Measurements from ENCODE around the gene AP3S1. TPM values are rescaled to one million over a fixed set of nuclear protein-coding genes. Genes with fewer than 3 reads are reported as not detected.

The AP3S1 gene
- total RNA-seq, 1 experiment from 2014 or later: 60.8 TPM

GRCh38 chr5:115954144-115954543 lies 112.4 kb downstream of the AP3S1 start:
- peak; percentile 86 for ATAC-seq
- Mint-ChIP-seq H3K36me3 (no peaks in the 10 kb centered on the region), H3K9me3 (no peaks in the 10 kb centered on the region), H3K4me1 (peaks cover 24% of the 10 kb centered on the region), H3K27ac (no peak overlapping the region), H3K4me3 (no peak overlapping the region), H3K27me3 (ENCODE audit: low read depth) (peaks cover 5% of the 10 kb centered on the region)
- ChIA-PET POLR2A (no interaction called here), CTCF (interaction anchor here (0.6 to 1.5 kb wide), 2 partner anchors 8 to 14 kb away, joined by 3 to 6 read pairs; partner anchors contain the start of gene LVRN)
- TF ChIP-seq NR2C2 (CRISPR knock-in tag; IDR thresholded peaks at IDR 0.05) (no peak), AFF4 (CRISPR knock-in tag; IDR thresholded peaks at IDR 0.05; ENCODE audit: borderline replicate concordance) (no peak), AR (CRISPR knock-in tag; IDR thresholded peaks at IDR 0.05) (no peak), FOXP1 (CRISPR knock-in tag; IDR thresholded peaks at IDR 0.05; ENCODE audit: borderline replicate concordance) (no peak), PRDM15 (CRISPR knock-in tag; IDR thresholded peaks at IDR 0.05) (no peak), JAZF1 (CRISPR knock-in tag; IDR thresholded peaks at IDR 0.05) (no peak), CREM (CRISPR knock-in tag; IDR thresholded peaks at IDR 0.05) (no peak)
- no peak for DNase-seq (ENCODE audit: low spot score)

GRCh38 chr5:115956957-115957356 lies 115.2 kb downstream of the AP3S1 start:
- ATAC-seq (no peak), DNase-seq (ENCODE audit: low spot score) (no peak)
- peaks cover 29% of the 10 kb centered on the region for H3K27me3 Mint-ChIP-seq (ENCODE audit: low read depth)
- H3K4me3 Mint-ChIP-seq: no peak overlapping the region
- ChIA-PET POLR2A (no interaction called here), CTCF (no interaction called here)
- no peak for TF ChIP-seq ESRRA (CRISPR knock-in tag; IDR thresholded peaks at IDR 0.05; ENCODE audit: borderline replicate concordance)
- TF ChIP-seq PREB (CRISPR knock-in tag; IDR thresholded peaks at IDR 0.05; ENCODE audit: borderline replicate concordance): no peak
- no peak for TF ChIP-seq E2F1 (CRISPR knock-in tag; IDR thresholded peaks at IDR 0.05)
- no peak for TF ChIP-seq FOXJ3 (CRISPR knock-in tag; IDR thresholded peaks at IDR 0.05; ENCODE audit: borderline replicate concordance)
- TF ChIP-seq PRDM15 (CRISPR knock-in tag; IDR thresholded peaks at IDR 0.05): no peak
- no peak for TF ChIP-seq STAT6 (CRISPR knock-in tag; conservative IDR thresholded peaks at IDR 0.05; ENCODE audit: low read depth)
- no peak for TF ChIP-seq ETV6 (CRISPR knock-in tag; IDR thresholded peaks at IDR 0.05)
- H3K36me3 Mint-ChIP-seq: no peaks in the 10 kb centered on the region
- no peak overlapping the region for H3K27ac Mint-ChIP-seq
- H3K9me3 Mint-ChIP-seq: no peaks in the 10 kb centered on the region
- H3K4me1 Mint-ChIP-seq: peaks cover 27% of the 10 kb centered on the region

Data from WTC11 (cell line).